HG02938 (cell line): ENCODE results near the gene COX7B.
"Not testable (repeated sequence)": the region's sequence is repeated elsewhere in the genome, so short reads cannot be mapped to it uniquely, and the experiment has no call there.

Experiments used
- ATAC-seq: cut with Tn5 transposase; IDR thresholded peaks from one replicate; pipeline ENCODE4 v1.9.1; 2021; ENCODE audit warnings: mild to moderate bottlenecking, moderate library complexity; ENCODE audit not compliant: unreplicated experiment

COX7B gene

GRCh38 chrX:77899081-77899828 lies at the start of gene COX7B:
Gene COX7B, plus strand, starts transcription at chrX:77899468. Its CDS starts 86 bp downstream, at chrX:77899554.
- peak; percentile 53 for ATAC-seq

GRCh38 chrX:77875372-77875771 lies 23.9 kb upstream of the COX7B start:
- ATAC-seq = no peak

GRCh38 chrX:77881418-77881817 lies 17.9 kb upstream of the COX7B start:
- not testable (repeated sequence) for ATAC-seq

GRCh38 chrX:77892887-77893286 lies 6.4 kb upstream of the COX7B start:
- no peak for ATAC-seq

GRCh38 chrX:77893713-77894112 lies 5.6 kb upstream of the COX7B start:
- ATAC-seq = no peak

- ATAC-seq = peak; percentile 89
Measured at GRCh38 chrX:77894921-77895886, 4.1 kb upstream of the COX7B start, which contains the start of gene MAGT1. Gene MAGT1, minus strand, starts transcription at chrX:77895435. Its CDS starts 25 bp downstream, at chrX:77895410.

GRCh38 chrX:77900688-77901087 lies 1.4 kb downstream of the COX7B start:
- ATAC-seq = no peak

GRCh38 chrX:77901506-77901905 lies 2.2 kb downstream of the COX7B start:
- ATAC-seq = no peak

- peak; percentile 93 for ATAC-seq
Measured at GRCh38 chrX:77910108-77910840, 11.0 kb downstream of the COX7B start, which contains the start of gene ATP7A. Gene ATP7A, plus strand, starts transcription at chrX:77910693. Its CDS starts 60,949 bp downstream, at chrX:77971642.

- no peak for ATAC-seq
Measured at GRCh38 chrX:77917294-77917933, 18.1 kb downstream of the COX7B start.

GRCh38 chrX:77918568-77918967 lies 19.3 kb downstream of the COX7B start:
- no peak for ATAC-seq

GRCh38 chrX:77919370-77919769 lies 20.1 kb downstream of the COX7B start:
- not testable (repeated sequence) for ATAC-seq

- no peak for ATAC-seq
Measured at GRCh38 chrX:77922787-77923186, 23.5 kb downstream of the COX7B start.

GRCh38 chrX:77924320-77924859 lies 25.1 kb downstream of the COX7B start:
- ATAC-seq = no peak

- ATAC-seq = no peak
Measured at GRCh38 chrX:77925764-77926163, 26.5 kb downstream of the COX7B start.

GRCh38 chrX:77930581-77930980 lies 31.3 kb downstream of the COX7B start:
- ATAC-seq = no peak

GRCh38 chrX:77935886-77936285 lies 36.6 kb downstream of the COX7B start:
- ATAC-seq = no peak

GRCh38 chrX:77936299-77936698 lies 37.0 kb downstream of the COX7B start:
- ATAC-seq = no peak

GRCh38 chrX:77937291-77937690 lies 38.0 kb downstream of the COX7B start:
- ATAC-seq = no peak

- ATAC-seq = no peak
Measured at GRCh38 chrX:77938083-77938680, 38.9 kb downstream of the COX7B start.
